A673 (cell line): ENCODE results near the gene NAPB.

ENCODE experiments used
- CTCF ChIP-seq: fragments of 300-800, 200-600 bp; sonication (generic); conservative IDR thresholded peaks from 2 replicates; pipeline ENCODE4 v1.5.1; 2017; ENCODE audit warnings: low read depth, mild to moderate bottlenecking, antibody characterized with exemption, low read length, moderate library complexity, mixed read lengths
- EZH2 ChIP-seq: fragments of 200-600 bp; sonication (generic); IDR thresholded peaks from 2 replicates; pipeline ENCODE4 v1.6.1; 2017; ENCODE audit warnings: borderline replicate concordance, low read depth, mild to moderate bottlenecking, mixed read lengths, antibody characterized with exemption, low read length; ENCODE audit not compliant: poor library complexity, severe bottlenecking

- TF ChIP-seq CTCF (no peak), EZH2 (no peak)
Observed at GRCh38 chr20:23404196-23404595, 17.1 kb downstream of the NAPB start.
